Measurements from ENCODE around the gene MYO9B. TPM values are rescaled to one million over a fixed set of nuclear protein-coding genes. Genes with fewer than 3 reads are reported as not detected.
A peak's percentile ranks its signal among the peaks of the same experiment; 100 is the strongest.

MYO9B gene, protein sequence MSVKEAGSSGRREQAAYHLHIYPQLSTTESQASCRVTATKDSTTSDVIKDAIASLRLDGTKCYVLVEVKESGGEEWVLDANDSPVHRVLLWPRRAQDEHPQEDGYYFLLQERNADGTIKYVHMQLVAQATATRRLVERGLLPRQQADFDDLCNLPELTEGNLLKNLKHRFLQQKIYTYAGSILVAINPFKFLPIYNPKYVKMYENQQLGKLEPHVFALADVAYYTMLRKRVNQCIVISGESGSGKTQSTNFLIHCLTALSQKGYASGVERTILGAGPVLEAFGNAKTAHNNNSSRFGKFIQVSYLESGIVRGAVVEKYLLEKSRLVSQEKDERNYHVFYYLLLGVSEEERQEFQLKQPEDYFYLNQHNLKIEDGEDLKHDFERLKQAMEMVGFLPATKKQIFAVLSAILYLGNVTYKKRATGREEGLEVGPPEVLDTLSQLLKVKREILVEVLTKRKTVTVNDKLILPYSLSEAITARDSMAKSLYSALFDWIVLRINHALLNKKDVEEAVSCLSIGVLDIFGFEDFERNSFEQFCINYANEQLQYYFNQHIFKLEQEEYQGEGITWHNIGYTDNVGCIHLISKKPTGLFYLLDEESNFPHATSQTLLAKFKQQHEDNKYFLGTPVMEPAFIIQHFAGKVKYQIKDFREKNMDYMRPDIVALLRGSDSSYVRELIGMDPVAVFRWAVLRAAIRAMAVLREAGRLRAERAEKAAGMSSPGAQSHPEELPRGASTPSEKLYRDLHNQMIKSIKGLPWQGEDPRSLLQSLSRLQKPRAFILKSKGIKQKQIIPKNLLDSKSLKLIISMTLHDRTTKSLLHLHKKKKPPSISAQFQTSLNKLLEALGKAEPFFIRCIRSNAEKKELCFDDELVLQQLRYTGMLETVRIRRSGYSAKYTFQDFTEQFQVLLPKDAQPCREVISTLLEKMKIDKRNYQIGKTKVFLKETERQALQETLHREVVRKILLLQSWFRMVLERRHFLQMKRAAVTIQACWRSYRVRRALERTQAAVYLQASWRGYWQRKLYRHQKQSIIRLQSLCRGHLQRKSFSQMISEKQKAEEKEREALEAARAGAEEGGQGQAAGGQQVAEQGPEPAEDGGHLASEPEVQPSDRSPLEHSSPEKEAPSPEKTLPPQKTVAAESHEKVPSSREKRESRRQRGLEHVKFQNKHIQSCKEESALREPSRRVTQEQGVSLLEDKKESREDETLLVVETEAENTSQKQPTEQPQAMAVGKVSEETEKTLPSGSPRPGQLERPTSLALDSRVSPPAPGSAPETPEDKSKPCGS (N-terminal part only)
- 53.6 and 62.1 TPM in 2 replicates for total RNA-seq

DNA sequence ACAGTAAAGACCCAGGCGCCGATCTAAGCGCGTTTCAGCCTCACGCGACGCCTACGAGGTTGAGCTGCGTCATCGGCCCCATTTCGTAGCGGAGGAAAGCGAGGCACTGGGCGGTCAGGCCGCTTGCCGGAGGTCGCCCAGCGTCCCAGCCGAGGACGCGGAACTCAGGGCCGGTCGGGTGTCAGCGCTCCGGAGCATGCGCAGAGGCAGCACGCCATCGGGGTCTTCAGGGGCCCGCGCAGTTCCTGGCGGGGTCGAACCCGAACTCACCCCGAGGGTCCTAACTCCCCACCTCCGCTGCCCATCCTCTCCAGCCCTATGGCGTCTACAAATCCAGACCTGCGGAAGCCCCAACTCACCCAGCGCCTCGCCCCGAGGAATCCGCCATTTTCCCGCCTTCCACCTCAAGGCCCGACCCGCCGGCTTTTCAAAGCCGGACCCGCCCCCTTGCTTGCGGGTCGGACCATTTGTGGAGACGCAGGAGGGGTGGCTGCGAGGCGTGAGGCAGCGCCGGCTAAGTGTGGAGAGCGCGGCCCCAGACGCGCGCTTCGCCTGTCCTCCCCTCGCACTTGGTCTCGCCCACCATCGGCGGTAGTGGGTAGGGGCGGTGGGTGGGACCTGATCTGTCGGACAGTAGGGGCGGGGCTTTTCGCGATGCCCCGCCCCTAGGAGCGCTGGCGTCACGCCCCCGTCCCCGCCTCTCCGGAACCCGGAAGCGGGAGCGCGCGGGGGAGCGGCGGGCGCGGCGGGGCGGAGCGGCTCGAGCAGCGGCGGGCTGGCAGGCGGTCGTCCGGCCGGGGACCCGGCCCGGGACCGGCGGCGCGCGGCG lies at the start of gene MYO9B, which contains the start of gene HAUS8:
MYO9B (plus strand) TSS at position 743 of the 829 bp plus-strand sequence. CDS start 25,941 bp downstream, outside the sequence.
HAUS8 (minus strand) TSS at position 418 of the 829 bp plus-strand sequence; CDS start at position 388, 30 bp downstream.
- DNase-seq, result peak; percentile 100

DNA sequence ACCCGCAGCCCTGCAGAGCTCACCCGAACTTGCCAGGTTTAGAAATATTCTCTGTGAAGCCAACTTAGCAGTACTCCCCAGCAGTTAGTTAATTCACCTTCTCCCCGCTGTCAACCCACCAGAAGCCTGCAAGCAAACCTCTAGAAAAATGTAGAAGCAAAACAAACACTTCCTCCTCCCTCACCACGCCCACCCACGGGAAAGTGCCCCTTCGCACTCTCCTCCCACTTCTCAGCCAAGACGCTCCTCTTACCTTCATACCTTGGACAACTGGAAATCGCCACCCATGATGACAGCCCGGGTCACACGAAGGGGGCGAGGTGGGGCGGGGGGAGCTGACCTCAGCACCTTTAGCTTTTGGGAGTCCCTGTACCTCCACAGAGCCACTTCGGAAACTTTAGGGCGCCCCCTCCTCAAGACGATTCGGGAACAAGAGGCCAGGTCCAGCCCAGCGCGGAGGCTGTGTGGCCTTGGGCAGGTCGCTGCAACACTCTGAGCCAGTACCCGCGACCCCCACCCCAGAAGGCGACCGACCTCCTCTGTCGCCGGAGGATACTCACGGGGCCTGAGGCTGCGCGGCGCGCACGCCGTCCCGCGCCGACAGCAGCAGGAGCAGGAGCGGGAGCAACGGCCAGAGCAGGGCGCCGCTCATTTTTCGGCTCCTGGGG lies 49.5 kb upstream of the MYO9B start:
- no peak for DNase-seq

DNA sequence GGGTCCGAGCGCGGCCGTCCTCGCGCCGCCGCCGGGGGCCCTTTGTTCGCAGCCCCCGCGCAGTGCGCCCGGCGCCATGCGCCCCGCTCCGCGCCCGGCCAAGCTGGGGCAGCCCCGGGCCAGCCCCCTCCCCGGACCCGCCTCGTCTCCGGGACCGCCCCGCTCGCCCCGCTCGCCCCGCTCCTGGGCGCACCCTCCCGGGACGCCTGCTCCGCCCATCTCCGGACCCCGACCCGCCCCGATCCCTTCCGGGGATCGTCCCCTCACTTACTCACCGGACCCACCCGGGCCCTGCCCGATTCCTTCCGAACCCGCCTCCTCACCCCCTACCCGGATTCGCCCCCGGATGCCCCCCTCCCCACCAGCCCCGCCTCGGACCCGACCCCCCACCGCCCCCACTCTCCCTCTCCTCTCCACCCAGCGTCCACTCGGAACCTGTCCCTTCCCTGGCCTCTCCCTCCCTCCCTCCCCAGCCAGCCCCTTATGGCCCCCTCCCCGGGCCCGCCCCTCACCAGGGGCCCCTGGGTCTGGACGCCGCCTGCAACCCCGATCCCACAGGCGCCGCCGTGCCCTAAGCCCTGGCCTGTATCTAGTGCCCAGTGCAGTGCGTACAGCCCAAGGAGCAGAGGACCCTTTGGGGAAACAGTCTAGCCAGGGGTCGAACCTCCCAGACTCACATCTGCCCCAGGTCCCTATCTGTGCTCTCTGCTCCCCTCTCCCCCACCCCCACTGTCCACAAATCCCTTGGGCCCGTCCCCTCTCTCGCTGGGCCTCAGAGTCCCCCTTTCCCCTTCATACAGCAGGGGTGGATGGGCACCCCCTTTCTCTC lies 48.7 kb upstream of the MYO9B start, which contains the start of gene CPAMD8:
CPAMD8 (minus strand) TSS at position 105 of the 829 bp plus-strand sequence. CDS start 168 bp downstream, outside the sequence.
- DNase-seq, result no peak

DNA sequence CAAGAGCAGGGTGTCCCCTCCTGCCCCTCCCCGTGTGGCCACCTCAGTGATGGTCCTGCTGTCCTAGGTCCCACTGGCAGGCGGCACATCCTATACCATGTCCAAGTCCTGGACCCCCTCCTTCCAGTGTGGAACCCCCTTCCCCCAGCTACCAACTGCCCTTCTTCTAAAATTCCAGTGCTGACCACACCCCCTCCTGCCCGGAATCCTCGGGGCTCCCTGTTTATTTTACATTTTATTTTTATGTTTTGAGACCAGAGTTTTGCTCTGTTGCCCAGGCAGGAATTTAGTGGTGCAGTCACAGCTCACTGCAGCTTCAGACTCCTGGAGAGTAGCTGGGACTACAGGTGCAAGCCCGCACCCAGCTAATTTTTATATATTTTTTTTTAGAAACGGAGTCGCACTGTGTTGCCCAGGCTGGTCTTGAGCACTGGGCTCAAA lies 48.0 kb upstream of the MYO9B start:
- DNase-seq, result no peak

DNA sequence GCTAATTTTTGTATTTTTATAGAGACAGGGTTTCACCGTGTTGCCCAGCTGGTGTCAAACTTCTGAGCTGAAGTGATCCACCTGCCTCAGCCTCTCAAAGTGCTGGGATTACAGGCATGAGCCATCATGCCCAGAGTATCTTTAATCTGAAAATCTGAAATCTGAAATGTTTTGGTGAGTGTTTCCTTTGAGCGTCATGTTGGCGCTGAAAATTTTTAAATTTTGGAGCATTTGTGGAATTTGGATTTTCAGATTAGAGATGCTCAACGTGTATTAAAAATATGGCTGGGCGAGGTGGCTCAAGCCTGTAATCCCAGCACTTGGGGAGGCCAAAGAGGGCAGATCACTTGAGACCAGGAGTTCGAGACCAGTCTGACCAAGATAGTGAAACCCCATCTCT lies 43.8 kb upstream of the MYO9B start:
- DNase-seq, result no peak

DNA sequence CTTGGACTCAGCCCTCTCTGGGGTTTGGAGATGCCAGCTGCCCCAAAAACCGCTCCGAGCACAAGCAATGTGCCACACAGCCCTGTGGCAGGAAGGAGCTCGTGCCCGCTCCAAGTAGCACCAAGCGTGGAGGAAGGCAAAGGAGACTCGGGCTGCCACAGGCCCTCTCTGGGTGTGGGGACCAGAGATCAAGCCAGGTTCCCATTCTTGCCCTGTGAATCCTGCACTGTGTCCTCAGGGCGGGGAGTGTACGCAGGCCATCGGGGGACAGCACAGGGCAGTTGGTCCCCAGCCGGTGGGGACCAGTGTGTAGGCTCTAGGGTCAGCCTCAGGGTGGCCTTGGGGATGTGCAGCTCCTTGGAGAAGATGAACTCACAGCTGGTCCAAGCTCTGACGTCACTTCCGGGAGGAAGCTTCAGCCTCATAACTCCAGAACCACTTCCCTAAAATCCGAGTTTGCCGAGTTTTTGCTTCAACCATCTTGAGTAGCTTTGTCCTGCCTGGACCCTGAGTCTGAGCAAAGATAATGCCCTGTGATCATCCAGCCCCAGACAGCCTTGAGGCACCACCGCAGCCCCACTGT lies 39.6 kb upstream of the MYO9B start:
- DNase-seq, result peak; percentile 12

DNA sequence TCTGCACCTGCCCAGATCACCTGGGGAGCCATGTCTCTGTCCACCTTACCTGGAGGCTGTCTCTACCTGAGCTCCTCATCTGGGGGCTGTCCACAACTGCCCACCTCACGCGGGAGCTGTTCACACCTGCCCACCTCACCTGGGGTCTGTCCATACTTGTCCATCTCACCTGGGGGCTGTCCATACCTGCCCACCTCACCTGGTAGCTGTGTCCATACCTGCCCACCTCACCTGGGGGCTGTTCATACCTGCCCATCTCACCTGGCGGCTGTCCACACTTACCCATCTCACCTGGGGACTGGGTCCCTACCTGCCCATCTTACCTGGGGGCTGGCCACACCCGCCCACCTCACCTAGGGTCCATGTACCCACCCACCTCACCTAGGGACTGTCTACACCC lies 38.9 kb upstream of the MYO9B start:
- no peak for DNase-seq

DNA sequence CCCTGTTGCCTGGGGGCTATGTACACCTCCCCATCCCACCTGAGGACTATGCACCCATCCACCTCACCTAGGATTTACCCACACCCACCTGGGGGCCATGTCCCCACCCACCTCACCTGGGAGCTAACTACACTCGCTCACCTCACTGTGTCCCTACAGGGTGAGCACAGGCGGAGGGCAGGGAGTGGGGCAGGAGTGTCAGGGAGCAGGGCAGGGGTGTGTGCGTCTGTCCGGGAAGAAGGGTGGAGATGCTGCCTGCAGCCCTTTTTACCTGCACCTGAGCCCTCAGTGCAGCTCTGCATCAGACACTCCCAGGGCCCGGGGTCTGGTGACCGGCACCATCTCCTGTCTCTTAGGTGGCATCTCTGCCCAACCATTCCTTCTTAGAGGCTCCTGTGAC lies 38.4 kb upstream of the MYO9B start:
- DNase-seq, result no peak

DNA sequence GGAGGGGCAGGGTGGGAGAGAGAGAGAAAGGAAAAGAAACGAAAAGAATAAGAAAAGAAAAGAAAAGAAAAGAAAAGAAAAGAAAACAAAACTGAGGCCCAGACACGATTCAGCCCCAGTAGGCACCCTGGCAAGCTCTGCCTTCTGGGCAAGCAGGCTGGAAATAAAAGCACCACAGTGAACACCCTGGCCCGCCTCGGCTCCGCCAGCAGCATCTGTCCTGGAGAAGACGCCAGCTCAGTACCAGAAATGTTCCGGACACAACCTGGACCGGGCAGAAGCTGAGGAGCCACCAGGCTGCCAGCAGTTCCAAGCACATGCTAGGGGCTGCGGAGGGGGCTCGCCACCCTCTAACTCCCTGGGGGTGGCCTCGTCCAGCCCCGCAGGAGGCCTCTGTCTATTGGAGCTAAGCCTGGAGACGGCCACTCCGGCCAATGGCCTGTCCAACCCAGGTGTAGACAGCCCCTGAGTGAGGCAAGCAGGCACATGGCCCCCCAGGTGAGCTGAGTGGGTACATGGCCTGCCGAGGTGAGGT lies 37.5 kb upstream of the MYO9B start:
- no peak for DNase-seq

DNA sequence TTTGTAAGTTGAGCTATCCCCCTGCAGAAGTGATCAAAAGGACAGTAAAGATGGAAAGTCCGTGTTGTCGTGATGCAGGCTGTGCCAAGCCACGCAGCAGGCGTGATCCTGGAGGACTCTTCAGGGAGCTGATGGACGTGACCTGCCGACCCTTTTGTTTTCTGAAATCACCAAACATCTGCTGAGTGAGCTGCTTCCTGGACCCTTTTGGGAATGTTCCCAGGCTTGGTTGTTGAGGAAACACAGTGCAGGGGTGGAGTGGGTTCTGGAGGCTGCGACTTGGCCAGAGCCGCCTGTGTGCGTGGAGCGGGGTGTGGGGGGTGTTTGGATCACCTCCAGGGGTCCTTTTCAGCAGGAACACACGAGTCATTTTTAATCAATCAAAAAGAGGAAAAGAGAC lies 33.6 kb upstream of the MYO9B start:
- DNase-seq, result peak; percentile 76

DNA sequence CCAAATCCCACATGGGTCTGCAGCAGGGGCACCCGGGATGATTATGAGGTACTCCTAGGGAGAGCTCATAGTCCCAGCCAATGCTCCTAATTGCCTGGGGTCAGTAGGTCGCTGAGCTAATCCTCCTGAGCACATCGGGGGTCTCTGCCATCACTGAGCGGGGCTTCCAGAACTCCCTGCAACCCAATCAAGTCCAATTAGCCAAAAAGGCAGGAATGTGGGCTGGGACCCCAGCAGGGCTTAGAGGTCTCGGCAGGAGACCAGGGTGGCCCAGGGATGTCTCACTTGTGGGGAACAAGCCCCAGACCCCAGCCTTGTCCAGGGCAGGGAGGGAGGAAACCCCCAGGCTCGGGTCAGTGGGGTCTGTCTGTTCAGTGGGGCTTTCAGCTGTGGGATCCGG lies 31.8 kb upstream of the MYO9B start:
- no peak for DNase-seq

DNA sequence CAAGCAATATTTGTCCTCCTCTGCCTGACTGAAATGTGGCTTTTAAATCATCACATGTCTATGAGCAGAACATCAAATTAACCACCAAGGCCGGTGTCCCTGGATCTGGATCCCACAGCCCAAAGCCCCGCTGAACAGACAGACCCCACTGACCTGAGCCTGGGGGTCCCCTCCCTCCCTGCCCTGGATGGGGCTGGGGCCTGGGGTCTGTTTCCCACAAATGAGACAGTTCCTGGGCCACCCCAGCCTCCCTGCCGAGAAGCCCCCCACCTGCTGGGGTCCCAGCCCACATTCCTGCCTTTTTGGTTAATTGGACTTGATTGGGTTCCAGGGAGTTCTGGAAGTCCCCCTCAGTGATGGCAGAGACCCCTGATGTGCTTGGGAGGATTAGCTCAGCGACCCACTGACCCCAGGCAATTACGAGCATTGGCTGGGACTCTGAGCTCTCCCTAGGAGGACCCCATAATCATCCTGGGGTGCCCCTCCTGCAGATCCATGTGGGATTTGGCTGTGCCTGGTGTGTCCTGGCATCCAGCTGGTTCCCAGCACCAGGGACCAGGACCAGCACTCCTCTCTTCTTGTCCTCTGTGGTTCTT lies 29.6 kb upstream of the MYO9B start:
- DNase-seq, result no peak

DNA sequence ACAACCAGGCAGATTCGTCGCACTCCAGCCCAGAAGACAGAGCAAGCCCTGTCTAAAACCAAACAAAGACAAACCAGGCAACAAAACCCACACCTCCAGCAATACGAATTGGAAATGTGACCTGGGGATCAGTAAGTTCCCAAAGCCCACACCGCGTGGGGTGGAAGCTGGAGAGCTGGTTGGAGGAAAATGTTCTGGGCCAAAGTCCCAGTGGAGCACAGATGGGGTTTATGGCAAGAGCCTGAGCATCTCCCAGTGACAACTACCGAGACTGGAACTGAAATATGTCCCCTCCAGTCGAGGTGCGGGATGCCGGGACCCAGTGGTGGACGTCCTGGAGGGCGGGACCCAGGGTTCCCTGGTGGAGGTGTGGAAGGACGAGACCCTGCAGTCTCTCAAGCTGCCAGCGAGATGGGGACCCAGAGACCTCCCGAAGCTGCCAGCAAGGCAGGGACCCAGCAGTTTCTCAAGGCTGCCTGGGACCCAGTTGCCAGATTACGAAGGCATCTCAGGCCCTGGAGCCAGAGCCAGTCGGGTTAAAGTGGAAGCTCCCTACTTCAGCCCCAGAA lies 26.6 kb upstream of the MYO9B start:
- no peak for DNase-seq

DNA sequence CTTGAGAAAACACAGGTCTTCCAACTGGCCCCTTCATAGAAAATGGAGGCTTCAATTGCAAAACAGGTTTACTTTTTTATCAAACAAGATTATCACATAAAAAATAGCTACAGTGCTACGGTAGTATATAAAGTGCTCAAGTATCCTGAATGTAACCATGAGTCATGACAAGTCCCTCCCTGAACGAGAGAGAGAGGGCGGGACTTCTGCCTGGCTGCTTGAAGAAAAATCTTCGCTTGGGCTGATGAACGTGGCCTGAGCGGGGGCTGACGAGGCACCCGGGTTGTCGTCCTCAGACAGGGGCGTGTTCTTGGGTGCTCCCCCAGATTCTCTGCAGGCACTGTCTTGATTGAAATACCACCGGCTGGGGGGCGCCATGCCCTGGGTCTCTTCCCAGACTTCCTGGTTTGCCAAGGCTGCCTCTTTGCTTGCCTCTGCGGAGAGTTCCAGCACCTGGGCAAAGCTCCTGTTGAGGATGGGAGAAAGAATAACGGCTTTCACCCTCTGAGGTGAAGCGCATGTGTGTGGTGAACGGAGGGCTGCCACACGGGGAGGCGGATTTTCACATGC lies 25.8 kb upstream of the MYO9B start:
- peak; percentile 54 for DNase-seq

DNA sequence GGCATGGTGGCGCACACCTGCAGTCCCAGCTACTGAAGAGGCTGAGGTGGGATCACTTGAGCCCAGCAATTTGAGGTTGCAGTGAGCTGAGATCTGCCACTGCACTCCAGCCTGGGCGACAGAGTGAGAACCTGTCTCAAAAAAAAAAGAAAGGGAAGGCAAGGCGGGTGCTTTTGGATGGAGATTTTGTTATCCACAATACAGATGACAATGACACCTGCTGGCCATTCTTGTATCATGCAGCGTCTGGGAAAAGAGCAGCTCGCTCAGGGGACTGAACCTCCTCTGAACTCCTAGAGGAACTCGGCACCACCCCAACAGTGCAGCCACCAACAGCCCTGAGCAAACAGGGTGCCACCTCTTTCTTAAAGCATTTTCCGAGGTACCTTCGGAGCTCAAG lies 23.1 kb upstream of the MYO9B start:
- peak; percentile 73 for DNase-seq

DNA sequence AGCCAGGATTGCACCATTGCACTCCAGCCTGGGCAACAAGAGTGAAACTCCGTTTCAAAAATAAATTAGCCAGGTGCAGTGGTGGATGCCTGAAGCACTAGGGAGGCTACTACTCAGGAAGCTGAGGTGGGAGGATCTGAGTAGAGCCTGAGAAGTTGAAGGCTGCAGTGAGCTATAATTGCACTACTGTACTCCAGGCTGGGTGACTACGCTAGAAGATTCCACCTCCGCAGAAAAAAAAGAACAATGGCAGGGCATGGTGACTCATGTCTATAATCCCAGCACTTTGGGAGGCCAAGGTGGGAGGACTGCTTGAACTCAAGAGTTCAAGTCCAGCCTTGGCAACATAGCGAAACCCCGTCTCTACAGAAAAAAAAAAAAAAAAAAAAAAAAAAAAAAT lies 20.8 kb upstream of the MYO9B start:
- no peak for DNase-seq

DNA sequence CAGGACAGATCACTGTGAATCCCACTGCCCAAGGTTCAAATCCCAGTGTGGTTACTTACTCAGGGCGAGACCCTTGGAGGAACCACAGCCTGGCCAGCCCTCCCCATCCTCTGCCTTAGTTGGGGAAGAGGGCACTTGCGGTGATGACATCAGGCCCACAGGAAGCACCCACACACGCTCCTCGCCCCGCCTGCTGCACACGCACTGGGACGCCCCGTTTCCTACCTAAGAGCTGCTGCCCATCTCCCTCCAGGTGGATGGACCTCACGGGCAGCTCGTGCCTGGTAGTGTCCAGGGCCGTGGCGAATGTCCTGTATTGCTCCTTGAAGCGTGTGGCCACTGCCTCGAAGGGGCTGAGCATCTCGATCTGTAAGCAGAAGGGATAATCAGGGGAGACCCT lies 19.9 kb upstream of the MYO9B start:
- DNase-seq, result no peak

DNA sequence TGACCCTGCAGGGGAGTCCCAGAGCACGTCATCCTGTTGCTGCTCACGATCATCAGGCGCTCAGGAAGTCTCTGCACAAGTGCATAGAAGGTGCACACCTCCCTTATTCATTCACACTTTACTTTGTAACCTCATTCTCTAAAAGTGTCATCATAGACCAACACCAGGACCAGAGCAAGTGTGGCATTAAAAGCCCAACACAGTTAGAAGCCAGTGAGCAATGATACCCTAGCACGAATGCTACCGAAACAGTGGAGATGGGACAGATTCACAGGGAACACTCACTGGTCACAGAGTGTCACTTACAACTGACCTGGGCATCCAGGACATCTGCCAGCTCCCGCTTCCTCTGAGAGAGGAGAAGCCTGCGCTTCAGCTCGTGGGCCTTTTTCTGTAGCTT lies 17.3 kb upstream of the MYO9B start:
- DNase-seq, result no peak
